Inflammatory macrophage (primary cell): ENCODE results near the gene RELL2.

Experiments
- DNase-seq, 2 donors: peaks; one replicate each; pipeline ENCODE4 v3.0.0-alpha.2; 2020 to 2022

RELL2 gene

DNA sequence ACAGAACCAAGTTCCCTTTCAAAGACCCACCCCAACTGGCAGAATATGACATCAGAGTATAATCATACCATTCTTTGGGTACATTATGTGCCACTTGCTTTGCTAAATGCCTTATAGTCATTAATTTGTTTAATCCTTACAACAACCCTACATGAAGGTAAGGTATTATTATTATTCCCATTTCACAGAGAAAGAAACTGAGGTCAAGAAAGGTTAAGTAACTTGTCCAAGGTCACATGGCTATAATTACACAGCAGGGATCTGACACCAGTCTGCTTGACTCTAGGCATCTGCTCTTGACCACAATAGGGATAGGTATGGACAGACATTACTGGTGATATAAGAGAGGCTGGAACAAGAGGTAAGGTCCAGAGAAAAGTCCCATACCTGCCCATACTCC is 13.2 kb downstream of the RELL2 start:
- DNase-seq = no peak

DNA sequence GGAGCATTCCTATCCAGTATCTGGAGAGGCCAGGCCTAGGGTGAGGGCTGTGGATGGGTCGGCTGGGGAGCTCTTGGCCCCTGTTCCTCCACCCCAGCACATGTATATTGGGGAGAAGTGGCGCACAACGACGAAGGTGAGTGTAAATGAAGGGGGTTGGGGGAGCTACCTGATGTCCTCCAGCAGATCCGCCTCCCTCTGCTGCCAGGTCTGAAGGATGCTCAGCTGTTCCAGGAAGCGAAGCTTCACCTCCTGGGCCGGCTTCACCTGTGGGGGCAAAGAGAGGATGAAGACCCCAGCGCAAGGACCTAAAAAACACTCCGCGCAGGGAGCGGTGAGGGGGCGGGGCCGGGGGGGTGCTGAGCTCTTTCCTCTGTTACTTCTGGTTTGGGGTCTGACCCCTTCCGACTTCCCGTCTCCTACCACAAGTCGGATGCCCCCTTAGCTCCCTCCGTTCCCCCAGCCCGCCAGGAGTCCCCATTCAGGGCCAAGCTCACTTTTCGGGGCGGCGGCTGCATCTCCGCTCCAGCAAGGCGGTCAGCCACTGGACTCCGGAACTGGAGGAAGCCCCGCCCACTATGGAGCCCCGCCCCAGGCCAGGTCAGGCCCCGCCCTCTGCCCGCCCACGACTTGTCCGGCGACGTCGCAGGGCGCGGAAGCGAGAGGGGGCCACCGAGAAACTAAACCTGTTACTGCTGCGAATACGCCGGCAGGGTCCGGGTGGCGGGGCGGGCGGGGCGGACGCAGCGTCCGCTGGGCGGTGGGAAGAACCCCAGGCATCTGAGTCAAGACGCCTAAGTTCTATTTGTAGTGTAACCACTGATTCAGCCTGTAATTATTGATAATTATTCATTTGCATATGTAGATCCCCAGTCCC is 14.3 kb downstream of the RELL2 start, which contains the start of gene FCHSD1:
Gene FCHSD1, minus strand, starts transcription at position 568 of the 877 bp plus-strand sequence. Its CDS starts 50 bp downstream, at position 518.
- DNase-seq = peak; percentile 85 to 90

DNA sequence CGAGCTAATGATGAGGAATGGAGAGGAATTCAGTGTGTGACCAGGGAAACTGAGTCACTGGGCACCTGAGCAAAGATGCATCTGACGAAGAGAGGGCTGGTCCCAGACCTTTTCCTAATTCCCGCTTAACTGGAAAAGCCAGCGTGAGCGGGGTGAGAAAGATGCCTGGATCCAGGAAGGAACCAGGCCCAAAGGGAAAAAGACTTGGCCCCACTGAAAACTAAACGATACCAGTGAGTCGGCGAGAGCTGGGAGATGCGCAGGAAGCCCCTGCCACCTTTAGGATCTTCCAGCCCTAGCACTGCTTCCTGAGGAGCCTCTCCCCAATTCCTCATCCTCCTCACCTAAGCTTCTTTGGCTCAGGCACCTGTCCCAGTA is 14.9 kb downstream of the RELL2 start:
- DNase-seq = no peak

DNA sequence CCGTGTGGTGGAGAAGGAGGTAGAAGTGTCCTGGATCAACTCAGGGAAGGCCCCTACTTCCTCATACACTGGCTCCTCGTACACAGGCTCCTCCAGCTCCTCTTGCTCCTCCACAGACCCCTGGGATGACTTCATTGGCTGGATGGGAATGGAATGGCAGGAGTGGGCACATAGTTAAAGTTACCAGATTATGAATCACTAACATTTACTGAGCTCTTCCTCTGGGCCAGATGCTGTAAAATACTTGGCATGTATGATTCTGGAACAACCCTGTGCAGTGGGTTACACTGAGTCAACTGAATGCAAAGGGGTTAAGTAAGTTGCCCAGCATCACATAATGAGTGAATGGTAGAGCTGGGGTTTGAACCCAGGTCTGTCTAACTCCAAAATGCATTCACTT is 17.5 kb downstream of the RELL2 start:
- DNase-seq = no peak

DNA sequence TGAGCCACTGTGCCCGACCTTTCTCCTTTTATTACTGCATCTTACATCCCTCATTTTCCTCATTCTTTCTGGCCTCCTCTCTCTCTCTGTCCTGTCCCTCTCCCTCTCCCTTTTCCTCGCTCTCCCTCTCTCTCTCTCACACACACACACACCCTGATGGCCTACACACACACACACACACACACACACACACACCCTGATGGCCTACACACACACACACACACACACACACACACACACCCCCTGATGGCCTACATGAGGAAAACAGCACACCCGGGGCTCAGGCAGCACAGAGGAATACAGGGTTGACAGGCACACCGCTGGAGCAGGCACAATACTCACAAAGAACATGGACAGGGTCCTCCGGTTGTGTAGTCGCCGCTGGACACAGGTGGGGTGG is 18.2 kb downstream of the RELL2 start:
- DNase-seq = no peak

DNA sequence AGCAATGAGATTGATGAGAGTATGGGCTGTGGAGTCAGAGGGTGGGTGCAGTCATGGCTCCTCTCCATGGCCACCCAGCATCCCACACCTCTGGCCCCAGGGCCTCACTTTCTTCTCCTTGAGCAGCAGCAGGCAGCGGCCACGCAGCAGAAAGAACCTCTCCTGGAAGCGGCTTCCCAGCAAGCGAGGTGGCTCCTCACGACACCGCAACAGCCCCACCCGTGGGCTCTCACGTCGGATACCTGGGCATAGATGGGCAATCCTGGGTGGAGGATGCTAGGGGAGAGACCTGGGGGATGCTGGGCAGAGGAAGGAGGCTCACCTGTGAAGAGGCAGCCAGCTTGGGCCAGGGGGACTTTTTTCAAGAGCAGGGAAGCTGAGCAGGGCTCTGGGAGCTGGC is 19.6 kb downstream of the RELL2 start:
- DNase-seq = no peak

DNA sequence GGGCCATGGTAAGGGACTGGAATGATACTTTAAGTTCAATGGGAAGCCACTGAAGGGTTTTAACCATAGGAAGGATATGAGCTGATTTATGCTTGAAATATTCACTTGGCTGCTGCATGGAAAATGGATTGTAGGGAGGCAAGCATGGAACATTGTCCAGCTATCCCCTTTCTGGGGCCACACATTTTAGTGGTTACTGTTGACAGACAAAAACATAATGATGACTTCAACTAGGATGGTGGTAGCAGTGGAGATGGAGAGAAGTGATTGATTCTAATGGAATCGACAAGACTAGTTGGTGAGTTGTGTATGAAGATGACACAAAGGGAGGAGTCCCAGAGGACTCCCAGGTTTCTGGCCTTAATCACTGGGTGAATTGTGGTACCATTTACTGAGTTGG is 20.6 kb downstream of the RELL2 start:
- no peak for DNase-seq

DNA sequence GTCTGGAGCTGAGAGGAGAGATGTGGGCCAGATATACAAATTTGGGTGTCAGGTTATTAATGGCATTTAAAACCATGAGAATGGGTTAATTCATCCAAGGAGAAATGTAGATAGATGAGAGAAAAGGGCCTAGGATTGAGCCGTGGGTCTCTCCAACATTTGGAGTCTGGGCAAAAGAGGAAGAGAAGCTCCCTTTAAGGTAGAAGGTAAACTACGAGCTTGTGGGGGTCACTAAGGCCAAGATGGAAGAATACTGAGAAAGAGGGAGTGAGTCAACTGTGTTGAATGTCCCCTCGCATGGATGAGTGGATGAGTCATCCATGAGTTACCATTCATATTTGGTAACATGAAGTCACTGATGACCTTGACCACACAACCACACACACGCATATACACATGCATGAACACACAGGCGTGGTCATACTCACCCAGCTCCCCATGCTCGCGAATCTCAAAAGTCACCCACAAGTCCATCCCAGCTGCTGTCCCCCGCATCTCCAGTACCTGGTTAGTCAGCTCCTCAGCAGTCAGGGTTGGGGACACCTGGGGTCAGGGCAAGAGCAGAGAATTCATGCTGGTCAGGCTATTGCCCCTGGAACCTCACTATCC is 21.2 kb downstream of the RELL2 start:
- DNase-seq = peak; percentile 13 to 42

DNA sequence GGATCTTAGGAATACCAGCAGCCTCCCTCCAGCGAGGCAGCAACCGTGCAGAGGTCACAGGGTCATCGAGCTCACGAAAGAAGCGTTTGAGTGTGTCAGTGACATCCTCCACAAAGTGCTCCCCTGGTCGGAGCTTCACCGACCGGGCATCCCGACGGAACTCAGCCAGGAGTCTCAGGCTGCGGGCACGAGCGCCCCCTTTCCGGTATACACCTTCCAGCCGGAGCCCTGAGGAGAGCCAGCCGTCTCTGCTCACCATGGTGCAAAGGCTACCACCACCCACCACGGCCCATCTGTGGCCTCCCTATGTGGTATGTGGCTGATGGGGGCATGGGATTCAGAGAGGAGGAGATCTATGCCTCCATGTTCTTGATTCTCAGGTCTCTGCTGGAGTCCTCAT is 25.2 kb downstream of the RELL2 start:
- no peak for DNase-seq

DNA sequence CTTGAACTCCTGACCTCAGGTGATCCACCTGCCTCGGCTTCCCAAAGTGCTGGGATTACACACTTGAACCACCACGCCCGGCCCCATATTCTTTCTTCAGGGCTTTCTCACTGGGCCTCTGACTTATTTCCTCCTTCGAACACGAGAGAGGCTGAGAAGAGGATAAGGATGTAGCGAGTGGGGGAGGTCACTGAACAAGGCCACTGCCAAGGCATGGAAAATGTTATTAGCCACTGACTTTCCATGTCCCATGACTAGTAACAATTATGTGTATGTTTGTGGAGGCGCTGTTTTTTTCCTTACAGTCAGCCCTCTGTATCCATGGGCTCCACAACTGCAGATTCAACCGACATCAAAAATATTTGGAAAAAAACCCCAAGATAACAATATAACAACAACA is 26.7 kb downstream of the RELL2 start:
- DNase-seq = no peak

DNA sequence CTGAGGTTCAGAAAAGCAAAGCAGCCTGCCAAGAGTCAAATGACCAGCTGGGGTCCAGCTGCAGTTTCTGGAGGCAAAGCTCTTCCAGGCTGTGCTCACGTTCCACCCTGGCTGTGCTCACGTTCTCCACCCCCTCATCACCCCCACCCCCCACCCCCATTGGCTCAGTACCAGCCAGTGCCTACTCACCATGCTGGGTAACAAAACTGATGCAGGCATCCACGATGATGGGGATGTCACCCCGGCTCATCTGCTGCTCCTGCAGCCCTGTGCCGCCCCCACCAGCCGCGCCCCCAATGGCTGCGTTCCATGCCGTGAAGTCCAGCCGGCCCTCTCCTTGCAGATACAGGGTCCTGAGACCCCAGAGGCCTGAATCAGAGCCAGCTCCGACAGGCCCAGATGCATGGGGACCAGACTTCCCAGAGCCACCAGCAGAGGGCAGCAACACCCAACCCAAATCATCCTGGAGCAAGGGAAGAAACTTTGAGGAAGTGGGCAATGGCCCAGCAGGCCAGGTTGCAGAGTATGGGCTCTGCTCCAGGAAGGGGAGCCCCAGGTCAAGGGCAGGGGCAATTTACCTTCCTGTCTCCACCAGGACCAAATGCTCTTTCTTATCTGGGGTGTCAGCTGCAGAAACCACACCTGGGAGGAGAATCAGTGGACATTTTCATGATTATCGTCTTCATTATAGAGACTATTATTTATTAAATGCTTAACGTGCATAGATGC is 28.1 kb downstream of the RELL2 start:
- peak; percentile 77 to 79 for DNase-seq

DNA sequence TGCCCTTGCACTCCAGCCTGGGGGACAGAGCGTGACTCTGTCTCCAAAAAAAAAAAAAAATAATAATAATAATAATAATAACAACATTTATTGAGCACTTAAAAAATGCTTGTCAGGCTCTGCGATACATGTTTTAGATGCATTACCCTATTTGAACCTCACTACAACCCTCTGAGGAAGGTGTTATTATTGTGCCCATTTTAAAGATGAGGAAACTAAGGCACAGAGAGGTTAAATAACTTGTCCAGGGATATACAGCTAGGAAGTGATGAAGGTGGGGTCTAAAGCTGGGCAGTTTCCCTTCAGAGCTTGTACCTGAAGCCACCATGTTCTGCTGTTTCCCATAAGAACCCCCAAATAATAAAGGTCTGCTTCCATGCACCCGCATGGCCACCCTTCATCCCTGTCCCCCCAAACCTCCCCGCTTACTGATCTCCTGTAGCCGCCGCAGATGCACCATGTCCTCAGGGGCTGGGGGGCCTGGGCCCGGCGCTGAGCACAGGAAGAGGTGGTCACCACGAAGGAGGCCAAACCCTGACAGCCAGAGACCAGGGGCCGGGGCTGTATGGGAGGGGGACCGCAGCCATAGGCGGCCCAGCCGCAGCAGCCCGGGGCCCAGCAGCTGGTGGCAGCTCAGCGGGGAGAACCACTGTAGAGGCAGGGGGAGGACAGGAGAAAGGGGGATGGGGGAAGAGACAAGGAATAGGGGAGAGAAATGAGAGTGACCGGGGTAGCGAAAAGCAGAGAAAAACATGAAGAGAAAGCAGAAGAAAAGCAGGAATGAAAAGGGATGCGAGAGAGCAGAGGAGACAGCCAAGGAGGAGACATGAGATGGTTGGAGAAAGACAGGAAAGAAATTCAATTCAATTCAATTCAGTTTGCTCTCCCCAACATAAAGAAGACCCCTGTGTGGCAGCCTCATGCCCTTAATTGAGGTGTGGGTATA is 29.5 kb downstream of the RELL2 start:
- no peak for DNase-seq

DNA sequence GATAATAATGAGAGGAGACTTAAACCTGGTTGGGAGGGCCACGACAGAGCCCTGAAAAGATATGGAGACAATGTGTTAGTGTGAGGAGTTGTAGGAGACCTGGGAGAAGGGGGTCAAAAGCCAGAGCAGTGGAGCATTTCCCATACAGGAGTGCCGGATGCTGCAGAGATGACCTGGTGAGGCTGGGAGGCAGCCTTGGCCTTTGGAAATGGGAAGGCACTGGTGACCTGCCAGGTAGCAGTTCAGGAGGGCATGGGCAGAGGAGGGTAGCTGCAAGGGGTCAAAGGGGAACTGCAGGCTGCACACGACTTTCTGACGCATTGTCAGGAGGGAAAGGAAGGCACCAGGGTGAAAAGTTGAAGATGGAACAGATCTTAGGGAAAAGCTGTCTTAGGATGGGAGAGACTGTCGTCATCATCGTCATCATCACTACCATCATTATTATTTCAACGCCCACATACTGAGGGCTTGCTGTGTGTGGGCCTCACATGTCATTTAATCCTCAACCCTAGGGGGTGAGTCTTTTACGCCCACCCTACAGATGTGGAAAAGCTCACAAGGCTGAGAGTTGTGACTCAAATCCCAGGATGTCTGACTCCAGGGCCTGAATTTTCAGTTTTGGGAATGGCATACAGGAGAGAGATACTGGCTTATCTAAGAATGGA is 31.9 kb downstream of the RELL2 start:
- DNase-seq = peak in 1 of 2 donors; percentile 38

DNA sequence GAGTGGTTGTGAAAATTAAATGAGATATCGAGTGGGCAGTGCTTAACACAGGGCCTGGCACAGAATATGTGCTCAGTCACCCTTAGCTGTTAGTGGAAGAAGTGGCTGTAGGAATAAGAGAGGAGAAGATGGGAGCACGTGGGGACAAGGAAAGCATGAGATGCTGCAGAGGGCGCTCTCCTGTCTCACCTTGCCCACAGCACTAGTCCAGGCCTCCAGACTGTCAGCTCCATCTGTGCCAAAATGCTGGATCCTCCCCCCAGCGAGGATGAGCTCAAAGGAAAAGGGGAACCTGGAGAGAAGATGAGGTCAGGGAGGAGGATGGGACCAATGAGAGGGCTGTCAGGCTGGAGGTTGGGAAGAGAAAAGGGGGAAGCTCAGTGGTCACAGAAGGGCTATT is 32.7 kb downstream of the RELL2 start:
- DNase-seq = peak in 1 of 2 donors; percentile 15

DNA sequence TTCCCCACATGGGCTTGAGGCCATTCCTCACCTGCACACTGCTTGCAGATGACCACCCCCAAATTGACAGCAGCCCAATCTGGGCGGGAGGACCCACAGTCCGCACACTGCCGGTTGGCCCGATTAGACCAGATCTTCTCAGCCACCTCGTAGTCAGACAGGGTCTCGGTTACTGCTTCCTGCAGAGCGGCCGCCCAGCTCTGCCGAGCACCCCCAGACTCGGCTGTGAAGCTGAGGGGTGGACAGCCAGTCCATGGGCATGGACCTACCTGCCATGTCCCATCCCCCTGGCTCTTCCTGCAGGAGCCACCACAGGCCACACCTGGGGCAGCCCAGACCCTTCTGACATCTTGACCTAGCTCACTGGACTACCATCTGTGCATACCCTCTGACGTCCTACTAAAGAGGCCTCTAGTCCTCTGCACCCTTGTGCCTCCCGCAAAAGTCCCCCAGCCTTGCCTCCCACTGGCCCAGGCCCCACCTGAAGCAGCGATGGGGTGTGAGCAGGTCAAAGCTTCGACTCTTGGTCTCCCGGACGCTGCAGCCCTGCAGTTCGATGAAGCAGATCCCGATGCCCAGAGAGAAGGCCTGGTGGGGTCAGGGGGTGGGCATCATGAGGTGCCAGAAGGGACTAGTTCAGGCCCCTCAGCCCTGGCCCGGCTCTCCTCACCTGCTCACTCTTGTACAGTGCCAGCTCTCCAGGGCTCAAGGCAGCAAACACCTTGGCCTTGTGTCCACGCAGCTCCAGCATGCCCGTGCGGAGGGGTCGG is 35.5 kb downstream of the RELL2 start:
- DNase-seq = no peak

DNA sequence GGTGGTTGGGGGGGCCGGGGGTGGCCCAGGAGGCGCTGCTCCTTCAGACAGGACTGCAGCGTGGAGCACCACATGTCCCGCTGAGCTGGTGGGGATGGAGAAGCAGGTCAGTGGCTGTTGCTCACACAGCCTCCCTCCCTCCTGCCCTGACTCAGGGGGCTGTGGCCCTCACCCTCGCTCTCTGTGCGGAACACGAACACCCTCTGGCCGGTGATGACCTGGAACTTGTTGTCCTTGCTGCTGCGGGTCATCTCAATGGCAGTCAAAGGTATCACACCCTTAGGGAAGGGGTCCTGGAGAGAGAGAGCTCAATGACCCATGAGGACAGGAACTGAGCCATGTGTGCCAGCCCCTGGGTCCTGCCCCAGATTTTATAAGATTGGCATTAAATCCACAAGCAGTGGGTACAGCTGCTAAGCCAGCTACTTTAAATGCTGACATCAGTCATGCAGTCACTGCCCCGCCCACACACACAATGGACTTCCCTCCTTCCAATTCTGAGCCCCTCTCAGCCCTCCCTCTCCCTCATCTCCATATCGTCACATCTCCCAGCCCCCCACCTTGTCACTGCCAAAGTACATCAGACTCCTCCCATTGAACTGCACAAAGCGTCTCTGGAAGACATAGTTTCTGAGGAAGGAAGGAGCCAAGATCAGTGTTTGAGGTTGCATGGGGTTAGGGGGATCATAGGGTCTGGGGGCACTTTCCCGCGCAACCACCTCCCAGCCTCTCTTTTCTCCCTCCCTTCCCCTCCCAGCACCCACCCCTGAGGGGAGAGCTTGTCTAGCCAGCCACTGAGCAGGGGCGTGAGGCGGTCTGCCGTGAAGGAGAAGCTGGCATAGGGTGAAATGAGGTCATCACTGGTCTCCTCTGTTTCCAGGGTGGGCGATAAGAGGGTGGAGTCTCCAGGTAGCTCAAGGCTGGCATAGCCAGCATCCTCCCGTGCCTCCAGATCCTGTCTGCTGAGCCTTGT is 36.3 kb downstream of the RELL2 start:
- peak in 1 of 2 donors; percentile 54 for DNase-seq

DNA sequence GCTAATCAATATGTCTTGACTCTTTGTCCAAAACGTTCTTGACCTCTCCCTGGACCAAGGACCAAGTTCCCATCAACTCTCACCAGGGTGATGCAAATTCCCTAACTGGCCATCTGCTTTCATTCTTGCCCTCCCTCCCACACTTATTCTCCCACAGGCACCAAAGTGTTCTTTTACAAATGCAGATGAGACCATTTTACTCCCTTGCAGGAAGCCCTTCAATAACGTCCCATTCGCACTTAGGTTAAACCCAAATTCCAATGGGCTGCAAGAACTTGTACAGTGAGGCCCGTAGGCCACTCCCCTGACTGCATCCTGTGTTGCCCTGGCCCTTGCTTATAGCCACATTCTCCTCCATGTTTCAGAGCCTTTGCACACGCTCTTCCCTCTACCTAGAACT is 38.0 kb downstream of the RELL2 start:
- DNase-seq = no peak

DNA sequence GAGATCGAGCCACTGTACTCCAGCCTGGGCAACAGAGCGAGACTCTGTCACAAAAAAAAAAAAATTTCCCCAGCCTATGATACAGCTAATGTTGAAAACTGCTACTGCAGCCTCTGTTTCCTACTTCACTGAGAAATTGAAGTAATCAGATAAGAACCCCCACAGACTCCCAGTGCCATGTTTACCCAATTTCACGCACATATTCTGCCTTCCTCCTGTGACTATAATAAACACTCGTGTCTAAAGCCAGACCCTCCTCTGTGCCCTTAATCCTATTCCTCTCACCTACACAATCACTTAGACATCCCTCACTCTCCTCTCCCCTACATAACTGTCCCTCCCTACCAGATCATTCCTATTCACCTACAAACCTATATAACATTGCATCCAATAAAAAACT is 38.9 kb downstream of the RELL2 start:
- no peak for DNase-seq

DNA sequence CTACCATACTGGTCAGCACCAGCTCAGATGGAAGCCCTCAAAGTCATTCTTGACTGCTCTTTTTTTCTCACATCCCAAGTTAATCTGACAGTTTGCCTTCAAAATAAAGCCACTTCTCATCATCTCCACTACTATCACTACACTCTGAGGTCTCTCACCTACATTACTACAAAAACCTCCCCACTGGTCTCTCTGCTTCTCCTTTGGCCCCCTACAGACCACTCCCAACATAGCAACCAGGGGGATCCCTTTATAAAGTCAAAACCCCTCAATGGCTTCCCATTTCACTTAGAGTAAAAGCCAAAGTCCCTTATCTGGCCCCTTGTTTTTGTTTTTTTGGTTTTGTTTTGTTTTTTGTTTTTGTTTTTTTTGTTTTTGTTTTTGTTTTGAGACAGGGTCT is 40.6 kb downstream of the RELL2 start:
- no peak for DNase-seq

DNA sequence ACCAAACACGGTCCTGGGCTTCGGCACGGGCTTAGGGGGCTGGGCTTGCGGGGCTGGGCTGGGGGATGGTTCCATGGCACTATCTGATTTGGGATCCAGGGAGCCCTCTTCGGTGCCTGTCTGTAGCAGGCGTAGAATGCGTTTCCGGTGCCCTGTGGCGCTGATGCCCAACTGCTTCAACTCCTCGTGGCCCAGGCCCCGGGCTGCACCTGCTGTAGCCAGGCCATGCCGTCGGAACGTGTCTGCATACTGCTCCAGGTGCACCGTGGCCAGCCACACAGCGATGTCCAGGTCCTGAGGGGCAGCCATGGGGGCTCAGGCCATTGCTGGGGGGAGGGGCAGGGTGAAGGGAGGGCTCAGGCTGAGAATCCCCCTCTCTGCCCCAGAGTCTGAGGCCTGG is 43.4 kb downstream of the RELL2 start:
- no peak for DNase-seq
